SK-N-SH (cell line): ENCODE results near the gene ZNF774. TPM values are rescaled to one million over a fixed set of nuclear protein-coding genes. Genes with fewer than 3 reads are reported as not detected.

Experiments
- CTCF ChIA-PET: fragments of 300-600, 350-600 bp; formaldehyde crosslinking; extraction: SDS; loops from one replicate; lab custom pipeline; 2021; lab: Yijun Ruan, JAX
- POLR2A ChIA-PET: fragments of 350-600 bp; sonication (Branson Sonifier 250); formaldehyde crosslinking; extraction: SDS; loops from one replicate; lab custom pipeline; 2020; ENCODE audit warnings: antibody characterized with exemption, inconsistent platforms; lab: Yijun Ruan, JAX
- DNase-seq: peaks from one replicate; pipeline ENCODE4 v3.0.0; 2012
- H2AFZ ChIP-seq: fragments of 200-600 bp; sonication (generic); 2 replicates; pipeline ENCODE4 v1.8.1; 2016; ENCODE audit warnings: antibody characterized with exemption, mild to moderate bottlenecking, low read depth
- H3F3A ChIP-seq: fragments of 200-600 bp; sonication (generic); replicated peaks from 2 replicates; pipeline ENCODE3; 2016; ENCODE audit warnings: antibody characterized with exemption, mild to moderate bottlenecking; ENCODE audit not compliant: insufficient read depth
- H3K27ac ChIP-seq, 2 experiments: fragments of 200-500 bp in 1 of 2; fragments of 200-600 bp in 1 of 2; sonication (Bioruptor generic) in 1 of 2; sonication (generic), shearing (Covaris generic) in 1 of 2; 2 replicates each; pipeline versions ENCODE4 v1.5.1 to v1.6.1; 2014 to 2016; ENCODE audit warnings: low read depth in 2 of 2, inconsistent platforms in 1 of 2, low read length in 1 of 2, mild to moderate bottlenecking in 1 of 2, mixed read lengths in 1 of 2
- H3K27me3 ChIP-seq: fragments of 200-600 bp; sonication (generic), shearing (Covaris generic); 2 replicates; pipeline ENCODE4 v1.6.1; 2016; ENCODE audit warnings: mixed run types; ENCODE audit not compliant: insufficient read depth
- H3K36me3 ChIP-seq, 2 experiments: fragments of 200-500 bp in 1 of 2; fragments of 200-600 bp in 1 of 2; sonication (Bioruptor generic) in 1 of 2; sonication (generic) in 1 of 2; replicated peaks in 1 of 2; 2 replicates each; pipeline versions ENCODE3 to v1.5.1; 2014 to 2016; ENCODE audit warnings: low read length in 1 of 2, mild to moderate bottlenecking in 1 of 2; ENCODE audit not compliant: insufficient read depth in 2 of 2, control insufficient read depth in 1 of 2
- H3K4me1 ChIP-seq, 2 experiments: fragments of 200-500 bp in 1 of 2; fragments of 200-600 bp in 1 of 2; sonication (Bioruptor generic) in 1 of 2; sonication (generic), shearing (Covaris generic) in 1 of 2; 2 replicates each; pipeline versions ENCODE4 v1.5.1 to v1.6.1; 2014 to 2016; ENCODE audit warnings: low read depth in 1 of 2, low read length in 1 of 2, mixed run types in 1 of 2; ENCODE audit not compliant: insufficient read depth in 2 of 2, control insufficient read depth in 1 of 2
- H3K4me2 ChIP-seq: fragments of 200-600 bp; sonication (generic), shearing (Covaris generic); 2 replicates; pipeline ENCODE4 v1.6.1; 2017; ENCODE audit warnings: mixed run types
- H3K4me3 ChIP-seq, 2 experiments: fragments of 200-500 bp in 1 of 2; fragments of 200-600 bp in 1 of 2; sonication (Bioruptor generic) in 1 of 2; sonication (generic), shearing (Covaris generic) in 1 of 2; 2 replicates each; pipeline versions ENCODE4 v1.5.1 to v1.8.1; 2014 to 2016; ENCODE audit warnings: low read depth in 2 of 2, inconsistent platforms in 1 of 2, low read length in 1 of 2, mild to moderate bottlenecking in 1 of 2, mixed read lengths in 1 of 2, moderate library complexity in 1 of 2
- H3K79me2 ChIP-seq: fragments of 200-600 bp; sonication (generic); 2 replicates; pipeline ENCODE4 v1.8.1; 2017; ENCODE audit warnings: mild to moderate bottlenecking; ENCODE audit not compliant: insufficient read depth
- H3K9ac ChIP-seq: fragments of 200-600 bp; sonication (generic); 2 replicates; pipeline ENCODE4 v1.6.1; 2017; ENCODE audit warnings: mixed run types
- H3K9me2 ChIP-seq: fragments of 200-600 bp; sonication (generic); 2 replicates; pipeline ENCODE4 v1.6.1; 2017; ENCODE audit warnings: mixed run types
- H3K9me3 ChIP-seq: fragments of 200-600 bp; sonication (generic); 2 replicates; pipeline ENCODE4 v1.6.1; 2017; ENCODE audit warnings: mixed run types, mild to moderate bottlenecking, moderate library complexity
- H4K20me1 ChIP-seq: fragments of 200-600 bp; sonication (generic); 2 replicates; pipeline ENCODE4 v1.6.1; 2017; ENCODE audit warnings: mild to moderate bottlenecking, mixed run types; ENCODE audit not compliant: insufficient read depth
- CHD2 ChIP-seq: fragments of 150-350 bp; IDR thresholded peaks from 2 replicates; pipeline ENCODE4 v1.6.1; 2018; ENCODE audit warnings: low read length; ENCODE audit not compliant: partially characterized antibody
- FOXM1 ChIP-seq: IDR thresholded peaks from 2 replicates; pipeline ENCODE4 v1.4.0; 2012; ENCODE audit warnings: low read depth, mild to moderate bottlenecking
- GABPA ChIP-seq: IDR thresholded peaks from 2 replicates; pipeline ENCODE4 v1.4.0; 2012; ENCODE audit warnings: low read depth, mild to moderate bottlenecking
- MEF2A ChIP-seq: IDR thresholded peaks from 2 replicates; pipeline ENCODE4 v1.4.0; 2012; ENCODE audit warnings: low read depth, borderline replicate concordance
- NFIC ChIP-seq: IDR thresholded peaks from 2 replicates; pipeline ENCODE4 v1.4.0; 2012; ENCODE audit warnings: borderline replicate concordance
- NRF1 ChIP-seq: IDR thresholded peaks from 2 replicates; pipeline ENCODE4 v1.6.1; 2012; ENCODE audit warnings: low read depth, mild to moderate bottlenecking, low read length
- RFX5 ChIP-seq: IDR thresholded peaks from 2 replicates; pipeline ENCODE4 v1.6.1; 2012; ENCODE audit warnings: mild to moderate bottlenecking, improper control_type of control experiment, low read length
- SIN3A ChIP-seq: IDR thresholded peaks from 2 replicates; pipeline ENCODE4 v1.6.1; 2012; ENCODE audit warnings: low read depth, mild to moderate bottlenecking, low read length, moderate library complexity, borderline replicate concordance
- SMC3 ChIP-seq: IDR thresholded peaks from 2 replicates; pipeline ENCODE4 v1.6.1; 2012; ENCODE audit warnings: low read depth, low read length, improper control_type of control experiment
- TCF12 ChIP-seq: IDR thresholded peaks from 2 replicates; pipeline ENCODE4 v1.4.0; 2012
- TEAD4 ChIP-seq: IDR thresholded peaks from 2 replicates; pipeline ENCODE4 v1.4.0; 2012; ENCODE audit warnings: mild to moderate bottlenecking, borderline replicate concordance; ENCODE audit not compliant: insufficient read depth
- WGBS: methylation state at CpG from one replicate; pipeline ENCODE4 v1.1.6; 2017; ENCODE audit warnings: low lambda C conversion rate; 5-methylcytosine and 5-hydroxymethylcytosine counted together
- polyA plus RNA-seq, 3 experiments: library from polyadenylated mRNA; depleted of rRNA; stranded (reverse); fragments of >200 nt; gene quantifications; 2 replicates each; pipeline ENCODE4 v1.2.3, GENCODE V29; 2012
- TF ChIP-seq, protein P1 (sequence below): fragments of 150-350 bp; IDR thresholded peaks from 2 replicates; pipeline ENCODE4 v1.6.1; 2017; ENCODE audit warnings: antibody characterized with exemption, low read length, low read depth, borderline replicate concordance
- TF ChIP-seq, protein P2 (sequence below): IDR thresholded peaks from 2 replicates; pipeline ENCODE4 v1.4.0; 2012; ENCODE audit warnings: low read depth, borderline replicate concordance
- TF ChIP-seq, protein P3 (sequence below): IDR thresholded peaks from 2 replicates; pipeline ENCODE4 v1.4.0; 2012; ENCODE audit warnings: low read depth
- TF ChIP-seq, protein P4 (sequence below): IDR thresholded peaks from 2 replicates; pipeline ENCODE4; 2012
- TF ChIP-seq, protein P5 (sequence below): fragments of 150-350 bp; IDR thresholded peaks from 2 replicates; pipeline ENCODE4 v1.6.1; 2016; ENCODE audit warnings: mild to moderate bottlenecking, low read depth, low read length

The ZNF774 gene
- polyA plus RNA-seq, 1 of the 3 experiments (the other 2 are of a cell fraction): 1.8 TPM

DNA sequence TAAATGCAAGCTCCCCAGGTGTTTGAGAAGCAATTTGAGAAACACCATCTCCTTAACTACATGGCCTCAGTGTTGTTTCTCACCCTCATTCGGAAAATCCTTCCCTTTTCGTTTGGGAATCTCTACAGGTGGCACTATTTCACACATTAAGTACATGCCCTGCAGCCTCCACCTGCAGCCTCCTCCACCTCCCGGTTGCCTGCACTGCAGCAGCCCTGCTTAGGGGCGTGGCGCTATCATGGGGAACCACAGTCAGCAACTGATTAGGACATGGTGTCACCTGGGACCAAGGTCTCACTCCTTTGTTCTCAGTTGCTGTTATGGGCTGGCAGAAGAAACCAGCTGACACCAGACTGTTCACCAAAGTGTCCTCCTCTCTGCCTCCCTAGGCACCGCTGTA lies 11.7 kb upstream of the ZNF774 start:
- Histone ChIP-seq H3K9me3 (no peaks in the 10 kb centered on the region), H3K4me1 (peaks cover 4 to 13% of the 10 kb centered on the region in 2 experiments; a peak in 2 of 4 replicates), H3K4me3 (no peak overlapping the region), H3K9ac (no peak overlapping the region), H3K79me2 (no peaks in the 10 kb centered on the region), H2AFZ (no peak overlapping the region), H3F3A (peaks cover 26% of the 10 kb centered on the region), H3K4me2 (no peak overlapping the region)
- CTCF ChIA-PET: interaction anchor here (1.1 to 2.1 kb wide), 3 partner anchors 21 to 142 kb away, joined by 3 to 9 read pairs (median 4); no protein-coding TSS in a partner anchor
- no peak for DNase-seq
- TF ChIP-seq TEAD4 (no peak), MEF2A (no peak), TCF12 (no peak), NRF1 (no peak), SIN3A (no peak), RFX5 (no peak), CHD2 (no peak), NFIC (no peak), SMC3 (no peak), FOXM1 (no peak), GABPA (no peak)
- TF ChIP-seq, protein P1, sequence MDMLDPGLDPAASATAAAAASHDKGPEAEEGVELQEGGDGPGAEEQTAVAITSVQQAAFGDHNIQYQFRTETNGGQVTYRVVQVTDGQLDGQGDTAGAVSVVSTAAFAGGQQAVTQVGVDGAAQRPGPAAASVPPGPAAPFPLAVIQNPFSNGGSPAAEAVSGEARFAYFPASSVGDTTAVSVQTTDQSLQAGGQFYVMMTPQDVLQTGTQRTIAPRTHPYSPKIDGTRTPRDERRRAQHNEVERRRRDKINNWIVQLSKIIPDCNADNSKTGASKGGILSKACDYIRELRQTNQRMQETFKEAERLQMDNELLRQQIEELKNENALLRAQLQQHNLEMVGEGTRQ: no peak
- TF ChIP-seq, protein P2, sequence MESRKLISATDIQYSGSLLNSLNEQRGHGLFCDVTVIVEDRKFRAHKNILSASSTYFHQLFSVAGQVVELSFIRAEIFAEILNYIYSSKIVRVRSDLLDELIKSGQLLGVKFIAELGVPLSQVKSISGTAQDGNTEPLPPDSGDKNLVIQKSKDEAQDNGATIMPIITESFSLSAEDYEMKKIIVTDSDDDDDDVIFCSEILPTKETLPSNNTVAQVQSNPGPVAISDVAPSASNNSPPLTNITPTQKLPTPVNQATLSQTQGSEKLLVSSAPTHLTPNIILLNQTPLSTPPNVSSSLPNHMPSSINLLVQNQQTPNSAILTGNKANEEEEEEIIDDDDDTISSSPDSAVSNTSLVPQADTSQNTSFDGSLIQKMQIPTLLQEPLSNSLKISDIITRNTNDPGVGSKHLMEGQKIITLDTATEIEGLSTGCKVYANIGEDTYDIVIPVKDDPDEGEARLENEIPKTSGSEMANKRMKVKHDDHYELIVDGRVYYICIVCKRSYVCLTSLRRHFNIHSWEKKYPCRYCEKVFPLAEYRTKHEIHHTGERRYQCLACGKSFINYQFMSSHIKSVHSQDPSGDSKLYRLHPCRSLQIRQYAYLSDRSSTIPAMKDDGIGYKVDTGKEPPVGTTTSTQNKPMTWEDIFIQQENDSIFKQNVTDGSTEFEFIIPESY: no peak
- TF ChIP-seq, protein P3, sequence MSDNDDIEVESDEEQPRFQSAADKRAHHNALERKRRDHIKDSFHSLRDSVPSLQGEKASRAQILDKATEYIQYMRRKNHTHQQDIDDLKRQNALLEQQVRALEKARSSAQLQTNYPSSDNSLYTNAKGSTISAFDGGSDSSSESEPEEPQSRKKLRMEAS: no peak
- TF ChIP-seq, protein P4, sequence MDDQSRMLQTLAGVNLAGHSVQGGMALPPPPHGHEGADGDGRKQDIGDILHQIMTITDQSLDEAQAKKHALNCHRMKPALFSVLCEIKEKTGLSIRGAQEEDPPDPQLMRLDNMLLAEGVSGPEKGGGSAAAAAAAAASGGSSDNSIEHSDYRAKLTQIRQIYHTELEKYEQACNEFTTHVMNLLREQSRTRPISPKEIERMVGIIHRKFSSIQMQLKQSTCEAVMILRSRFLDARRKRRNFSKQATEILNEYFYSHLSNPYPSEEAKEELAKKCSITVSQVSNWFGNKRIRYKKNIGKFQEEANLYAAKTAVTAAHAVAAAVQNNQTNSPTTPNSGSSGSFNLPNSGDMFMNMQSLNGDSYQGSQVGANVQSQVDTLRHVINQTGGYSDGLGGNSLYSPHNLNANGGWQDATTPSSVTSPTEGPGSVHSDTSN: no peak
- TF ChIP-seq, protein P5, sequence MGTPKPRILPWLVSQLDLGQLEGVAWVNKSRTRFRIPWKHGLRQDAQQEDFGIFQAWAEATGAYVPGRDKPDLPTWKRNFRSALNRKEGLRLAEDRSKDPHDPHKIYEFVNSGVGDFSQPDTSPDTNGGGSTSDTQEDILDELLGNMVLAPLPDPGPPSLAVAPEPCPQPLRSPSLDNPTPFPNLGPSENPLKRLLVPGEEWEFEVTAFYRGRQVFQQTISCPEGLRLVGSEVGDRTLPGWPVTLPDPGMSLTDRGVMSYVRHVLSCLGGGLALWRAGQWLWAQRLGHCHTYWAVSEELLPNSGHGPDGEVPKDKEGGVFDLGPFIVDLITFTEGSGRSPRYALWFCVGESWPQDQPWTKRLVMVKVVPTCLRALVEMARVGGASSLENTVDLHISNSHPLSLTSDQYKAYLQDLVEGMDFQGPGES: no peak
- TF ChIP-seq, all 33 proteins: peak for 0
- no peak overlapping the region for H3K27ac ChIP-seq
- no peaks in the 10 kb centered on the region for H3K27me3 ChIP-seq
- H4K20me1 ChIP-seq: no peaks in the 10 kb centered on the region
- no peaks in the 10 kb centered on the region for H3K36me3 ChIP-seq
- POLR2A ChIA-PET: no interaction called here
- no peaks in the 10 kb centered on the region for H3K9me2 ChIP-seq
- 75% methylated on average over 6 of the region's 6 CpGs for WGBS
